OCI-LY1 (cell line): ENCODE measurements around the gene TMBIM6.
"Not testable (repeated sequence)": the region's sequence is repeated elsewhere in the genome, so short reads cannot be mapped to it uniquely, and the experiment has no call there.

Source experiments
- H2AFZ ChIP-seq: fragments of 200-600 bp; sonication (generic), shearing (Covaris generic); 2 replicates; pipeline ENCODE4 v1.6.0; 2014; ENCODE audit warnings: antibody characterized with exemption, mild to moderate bottlenecking, low read length
- H3F3A ChIP-seq: fragments of 200-600 bp; sonication (generic), shearing (Covaris generic); 2 replicates; pipeline ENCODE4 v1.6.0; 2014; ENCODE audit warnings: mild to moderate bottlenecking, antibody characterized with exemption, low read length, moderate library complexity; ENCODE audit not compliant: insufficient read depth
- H3K27ac ChIP-seq: fragments of 200-600 bp; sonication (generic); 2 replicates; pipeline ENCODE4 v1.5.1; 2014; ENCODE audit warnings: low read length, mixed run types, mild to moderate bottlenecking, low read depth; ENCODE audit not compliant: poor library complexity, severe bottlenecking
- H3K27me3 ChIP-seq: fragments of 200-600 bp; sonication (generic); 2 replicates; pipeline ENCODE4 v1.6.0; 2014; ENCODE audit warnings: antibody characterized with exemption, mild to moderate bottlenecking, low read length, moderate library complexity; ENCODE audit not compliant: insufficient read depth
- H3K36me3 ChIP-seq: fragments of 200-600 bp; sonication (generic); 2 replicates; pipeline ENCODE4 v1.6.1; 2014; ENCODE audit warnings: mild to moderate bottlenecking, antibody characterized with exemption, low read length, moderate library complexity, mixed read lengths; ENCODE audit not compliant: insufficient read depth
- H3K4me1 ChIP-seq: fragments of 200-600 bp; sonication (generic); 2 replicates; pipeline ENCODE4 v1.5.1; 2014; ENCODE audit warnings: mild to moderate bottlenecking, low read length, moderate library complexity; ENCODE audit not compliant: insufficient read depth, severe bottlenecking
- H3K4me2 ChIP-seq: fragments of 200-600 bp; sonication (generic), shearing (Covaris generic); 2 replicates; pipeline ENCODE4 v1.6.1; 2014; ENCODE audit warnings: low read length
- H3K4me3 ChIP-seq: fragments of 200-600 bp; sonication (generic); 2 replicates; pipeline ENCODE4 v1.5.1; 2014; ENCODE audit warnings: low read length, low read depth, mild to moderate bottlenecking, mixed read lengths; ENCODE audit not compliant: poor library complexity, severe bottlenecking
- H3K79me2 ChIP-seq: fragments of 200-600 bp; shearing (Covaris generic); 2 replicates; pipeline ENCODE4 v1.6.1; 2016; ENCODE audit warnings: mixed run types, low read length, mixed read lengths; ENCODE audit not compliant: insufficient read depth
- H3K9ac ChIP-seq: fragments of 200-600 bp; sonication (generic), shearing (Covaris generic); 2 replicates; pipeline ENCODE4 v1.6.1; 2014; ENCODE audit warnings: mild to moderate bottlenecking, low read length, mixed read lengths
- H3K9me2 ChIP-seq: fragments of 200-600 bp; sonication (generic), shearing (Covaris generic); 2 replicates; pipeline ENCODE4 v1.6.1; 2014; ENCODE audit warnings: low read depth, mild to moderate bottlenecking, low read length, mixed read lengths
- H3K9me3 ChIP-seq: fragments of 200-600 bp; shearing (Covaris generic); 2 replicates; pipeline ENCODE4 v1.6.1; 2014; ENCODE audit warnings: low read length, mixed read lengths
- H4K20me1 ChIP-seq: fragments of 200-600 bp; sonication (generic), shearing (Covaris generic); 2 replicates; pipeline ENCODE4 v1.6.0; 2016; ENCODE audit warnings: mild to moderate bottlenecking, low read length; ENCODE audit not compliant: insufficient read depth
- CTCF ChIP-seq: fragments of 200-600 bp; sonication (generic), shearing (Covaris generic); IDR thresholded peaks from 2 replicates; pipeline ENCODE4 v1.5.1; 2017; ENCODE audit warnings: mild to moderate bottlenecking, antibody characterized with exemption, low read length, moderate library complexity, mixed read lengths
- EZH2 ChIP-seq: fragments of 200-600 bp; sonication (generic), shearing (Covaris generic); IDR thresholded peaks from 2 replicates; pipeline ENCODE4 v1.8.0; 2017; ENCODE audit warnings: borderline replicate concordance, mixed run types, mild to moderate bottlenecking, antibody characterized with exemption, low read length, moderate library complexity, mixed read lengths

The TMBIM6 gene

GRCh38 chr12:49764126-49764525, 22.8 kb downstream of the TMBIM6 start:
- Histone ChIP-seq H3K27ac (no peak overlapping the region), H4K20me1 (no peaks in the 10 kb centered on the region), H3K27me3 (no peaks in the 10 kb centered on the region), H3F3A (0 out of 2 replicates have a peak, but pooled peaks cover 12% of the 10 kb centered on the region), H3K4me1 (peaks cover 4% of the 10 kb centered on the region), H3K9me3 (no peaks in the 10 kb centered on the region), H3K4me3 (no peak overlapping the region), H3K79me2 (no peaks in the 10 kb centered on the region), H3K9me2 (no peaks in the 10 kb centered on the region), H3K36me3 (peaks cover 55% of the 10 kb centered on the region), H2AFZ (no peak overlapping the region), H3K9ac (no peak overlapping the region), H3K4me2 (no peak overlapping the region)
- no peak for TF ChIP-seq EZH2
- TF ChIP-seq CTCF: no peak

- Histone ChIP-seq H3K4me2 (no peak overlapping the region), H3K27ac (no peak overlapping the region), H3K9me2 (no peaks in the 10 kb centered on the region), H3K9ac (no peak overlapping the region), H4K20me1 (no peaks in the 10 kb centered on the region), H2AFZ (no peak overlapping the region), H3K27me3 (no peaks in the 10 kb centered on the region), H3K9me3 (no peaks in the 10 kb centered on the region), H3K36me3 (peaks cover 39% of the 10 kb centered on the region), H3K79me2 (no peaks in the 10 kb centered on the region), H3F3A (0 out of 2 replicates have a peak, but pooled peaks cover 12% of the 10 kb centered on the region), H3K4me3 (no peak overlapping the region), H3K4me1 (peaks cover 4% of the 10 kb centered on the region)
- TF ChIP-seq EZH2 (no peak), CTCF (no peak)
Observed at GRCh38 chr12:49766115-49766455, 24.7 kb downstream of the TMBIM6 start.

- H3F3A ChIP-seq: 0 out of 2 replicates have a peak, but pooled peaks cover 9% of the 10 kb centered on the region
- H3K79me2 ChIP-seq: no peaks in the 10 kb centered on the region
- no peak overlapping the region for H3K27ac ChIP-seq
Observed at GRCh38 chr12:49767333-49767732, 26.0 kb downstream of the TMBIM6 start.

GRCh38 chr12:49773102-49773501, 31.7 kb downstream of the TMBIM6 start:
- not testable (repeated sequence) for H3K9me3 ChIP-seq, H3K79me2 ChIP-seq, H2AFZ ChIP-seq, H4K20me1 ChIP-seq, H3K36me3 ChIP-seq, H3K4me3 ChIP-seq, H3K4me2 ChIP-seq, H3K4me1 ChIP-seq, H3K9me2 ChIP-seq, H3F3A ChIP-seq, H3K27ac ChIP-seq, H3K9ac ChIP-seq, H3K27me3 ChIP-seq

More at GRCh38 chr12:49767333-49767732, 26.0 kb downstream of the TMBIM6 start:
- H3K9me3 ChIP-seq: no peaks in the 10 kb centered on the region
- no peaks in the 10 kb centered on the region for H4K20me1 ChIP-seq
- no peak overlapping the region for H3K9ac ChIP-seq
- H3K27me3 ChIP-seq: no peaks in the 10 kb centered on the region
- H3K4me3 ChIP-seq: no peak overlapping the region
- H3K36me3 ChIP-seq: peaks cover 27% of the 10 kb centered on the region
- TF ChIP-seq EZH2: no peak
- no peak for TF ChIP-seq CTCF
- H3K4me1 ChIP-seq: peaks cover 4% of the 10 kb centered on the region
- H3K9me2 ChIP-seq: no peaks in the 10 kb centered on the region
- H2AFZ ChIP-seq: no peak overlapping the region
- H3K4me2 ChIP-seq: no peak overlapping the region
